Measurements from ENCODE around the gene SYT14. TPM values are rescaled to one million over a fixed set of nuclear protein-coding genes. Genes with fewer than 3 reads are reported as not detected.

Gene SYT14
- total RNA-seq, 1 experiment from 2014 or later: 0.07 TPM

GRCh38 chr1:210093461-210093860 lies 155.4 kb downstream of the SYT14 start:
- Histone ChIP-seq H3K9me3 (ENCODE audit: control insufficient read depth in 1 of 2, insufficient read depth in 1 of 2, low read depth in 1 of 2, low read length in 2 of 2) (no peaks in the 10 kb centered on the region), H3K4me3 (replicated peaks in 1 of 2; ENCODE audit: low read depth in 1 of 2, low read length in 2 of 2) (no peak overlapping the region), H4K20me1 (ENCODE audit: insufficient read depth) (no peaks in the 10 kb centered on the region), H2AFZ (ENCODE audit: low read depth, low read length, poor library complexity, severe bottlenecking) (no peak overlapping the region), H3K9me2 (ENCODE audit: insufficient read depth) (no peaks in the 10 kb centered on the region), H3K4me1 (ENCODE audit: control insufficient read depth in 1 of 2, insufficient read depth in 2 of 2, low read length in 2 of 2) (no peaks in the 10 kb centered on the region), H3K36me3 (ENCODE audit: control insufficient read depth in 1 of 2, insufficient read depth in 2 of 2, low read length in 2 of 2) (no peaks in the 10 kb centered on the region), H3K9ac (ENCODE audit: low read length) (no peak overlapping the region), H3K79me2 (ENCODE audit: insufficient read depth, low read length) (no peaks in the 10 kb centered on the region), H3K27me3 (ENCODE audit: insufficient read depth, low read length) (peaks cover 45% of the 10 kb centered on the region), H3K4me2 (ENCODE audit: low read length) (no peak overlapping the region), H3K27ac (ENCODE audit: low read depth, low read length) (no peak overlapping the region)
- ChIA-PET CTCF (no interaction called here), RAD21 (ENCODE audit: low non-redundant PET in 1 of 2, low total read pairs in 2 of 2, uncharacterized antibody in 2 of 2, unreplicated experiment in 2 of 2) (no interaction called here), POLR2A (no interaction called here)
- intact Hi-C loops (cut with micrococcal nuclease): no loop called here
- DNase-seq (ENCODE audit: low read depth, low spot score) (no peak), ATAC-seq (no peak)
- no peak for TF ChIP-seq RAD21 (IDR thresholded peaks at IDR 0.05; ENCODE audit: low read depth)
- no peak for TF ChIP-seq SP1 (IDR thresholded peaks at IDR 0.05; ENCODE audit: low read depth)
- TF ChIP-seq CTCF (IDR thresholded peaks at IDR 0.05 in 2 of 3, conservative IDR thresholded peaks at IDR 0.05 in 1 of 3; ENCODE audit: borderline replicate concordance in 1 of 3, insufficient read depth in 1 of 3, low read depth in 2 of 3, low read length in 2 of 3): no peak
- TF ChIP-seq FOSL1 (IDR thresholded peaks at IDR 0.05; ENCODE audit: low read depth): no peak
- no peak for TF ChIP-seq EZH2phosphoT487 (IDR thresholded peaks at IDR 0.05; ENCODE audit: borderline replicate concordance)
- no TSS peak for BruUV-seq (replicated peaks)

- BruUV-seq (replicated peaks): no TSS peak
- POLR2A ChIA-PET: no interaction called here
- CTCF ChIA-PET: no interaction called here
Observed at GRCh38 chr1:210098356-210098755, 160.3 kb downstream of the SYT14 start.

More at GRCh38 chr1:210098356-210098755, 160.3 kb downstream of the SYT14 start:
- H3K4me3 ChIP-seq (replicated peaks in 1 of 2; ENCODE audit: low read depth in 1 of 2, low read length in 2 of 2): no peak overlapping the region
- TF ChIP-seq MAX (IDR thresholded peaks at IDR 0.05) (no peak), JUND (IDR thresholded peaks at IDR 0.05) (no peak), ZFX (IDR thresholded peaks at IDR 0.05) (no peak), ZNF274 (IDR thresholded peaks at IDR 0.05; ENCODE audit: low read depth, low read length) (no peak), YY1 (IDR thresholded peaks at IDR 0.05; ENCODE audit: extremely low read depth, insufficient replicate concordance, low read depth, low read length) (no peak), POLR2A (IDR thresholded peaks at IDR 0.05; ENCODE audit: borderline replicate concordance, extremely low read depth, insufficient read depth, insufficient read length) (no peak), SP1 (IDR thresholded peaks at IDR 0.05; ENCODE audit: low read depth) (no peak), CTCF (IDR thresholded peaks at IDR 0.05 in 2 of 3, conservative IDR thresholded peaks at IDR 0.05 in 1 of 3; ENCODE audit: borderline replicate concordance in 1 of 3, insufficient read depth in 1 of 3, low read depth in 2 of 3, low read length in 2 of 3) (no peak), EZH2phosphoT487 (IDR thresholded peaks at IDR 0.05; ENCODE audit: borderline replicate concordance) (no peak), TCF7L2 (IDR thresholded peaks at IDR 0.05; ENCODE audit: borderline replicate concordance, extremely low read depth, insufficient read depth, insufficient read length) (no peak), ATF3 (IDR thresholded peaks at IDR 0.05) (no peak)
- RAD21 ChIA-PET (ENCODE audit: low non-redundant PET in 1 of 2, low total read pairs in 2 of 2, uncharacterized antibody in 2 of 2, unreplicated experiment in 2 of 2): no interaction called here
- no peaks in the 10 kb centered on the region for H3K9me3 ChIP-seq (ENCODE audit: control insufficient read depth in 1 of 2, insufficient read depth in 1 of 2, low read depth in 1 of 2, low read length in 2 of 2)
- H2AFZ ChIP-seq (ENCODE audit: low read depth, low read length, poor library complexity, severe bottlenecking): no peak overlapping the region
- no peaks in the 10 kb centered on the region; the same call in 1 of the 2 replicates for H4K20me1 ChIP-seq (ENCODE audit: insufficient read depth)
- no peak overlapping the region for H3K9ac ChIP-seq (ENCODE audit: low read length)
- intact Hi-C loops (cut with micrococcal nuclease): no loop called here
- H3K36me3 ChIP-seq (ENCODE audit: control insufficient read depth in 1 of 2, insufficient read depth in 2 of 2, low read length in 2 of 2): no peaks in the 10 kb centered on the region
- no peak for DNase-seq (ENCODE audit: low read depth, low spot score)
- no peaks in the 10 kb centered on the region for H3K9me2 ChIP-seq (ENCODE audit: insufficient read depth)
- ATAC-seq: no peak
- H3K27ac ChIP-seq (ENCODE audit: low read depth, low read length): no peak overlapping the region
- H3K79me2 ChIP-seq (ENCODE audit: insufficient read depth, low read length): no peaks in the 10 kb centered on the region
- no peak overlapping the region for H3K4me2 ChIP-seq (ENCODE audit: low read length)
- H3K27me3 ChIP-seq (ENCODE audit: insufficient read depth, low read length): peaks cover 52% of the 10 kb centered on the region
- H3K4me1 ChIP-seq (ENCODE audit: control insufficient read depth in 1 of 2, insufficient read depth in 2 of 2, low read length in 2 of 2): no peaks in the 10 kb centered on the region

Data from HCT116 (cell line).